ENCODE data around the gene SORCS3. TPM values are rescaled to one million over a fixed set of nuclear protein-coding genes. Genes with fewer than 3 reads are reported as not detected.

Gene SORCS3
- total RNA-seq, 6 experiments from 2014 or later: not detected

DNA sequence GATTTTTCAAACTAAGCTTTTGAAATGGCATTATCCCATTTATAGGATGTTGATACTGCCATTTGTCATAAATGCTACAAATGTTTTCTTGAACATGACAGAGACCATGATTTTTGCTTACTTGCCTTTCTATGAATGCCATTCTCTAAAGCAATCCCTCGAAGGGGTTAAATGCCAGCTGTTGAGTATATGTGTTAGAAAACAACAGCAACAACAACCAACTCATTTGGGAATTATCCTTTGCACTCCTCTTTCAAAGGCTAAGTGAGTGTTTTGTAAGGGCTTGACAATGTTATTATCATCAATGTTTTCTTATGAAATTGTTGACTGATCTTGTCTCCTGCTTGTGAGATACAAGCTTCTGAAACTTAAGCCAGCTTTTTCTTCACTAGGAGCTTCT is 529.4 kb downstream of the SORCS3 start:
- Histone ChIP-seq H3K4me1 (no peaks in the 10 kb centered on the region), H3K27ac (no peak overlapping the region), H3K36me3 (no peaks in the 10 kb centered on the region), H3K9me3 (no peaks in the 10 kb centered on the region), H3K27me3 (no peaks in the 10 kb centered on the region), H3K4me3 (no peak overlapping the region)
- WGBS (ENCODE audit: insufficient coverage, low coverage, low lambda C conversion rate, missing lambda C conversion rate): 39% methylated on average over 1 of the region's 1 CpG
- DNase-seq: no peak
- intact Hi-C loops (cut with DNase I): no loop called here
- no peak for ATAC-seq
- no peak for TF ChIP-seq POLR2A (IDR thresholded peaks at IDR 0.05)
- TF ChIP-seq, protein P1, sequence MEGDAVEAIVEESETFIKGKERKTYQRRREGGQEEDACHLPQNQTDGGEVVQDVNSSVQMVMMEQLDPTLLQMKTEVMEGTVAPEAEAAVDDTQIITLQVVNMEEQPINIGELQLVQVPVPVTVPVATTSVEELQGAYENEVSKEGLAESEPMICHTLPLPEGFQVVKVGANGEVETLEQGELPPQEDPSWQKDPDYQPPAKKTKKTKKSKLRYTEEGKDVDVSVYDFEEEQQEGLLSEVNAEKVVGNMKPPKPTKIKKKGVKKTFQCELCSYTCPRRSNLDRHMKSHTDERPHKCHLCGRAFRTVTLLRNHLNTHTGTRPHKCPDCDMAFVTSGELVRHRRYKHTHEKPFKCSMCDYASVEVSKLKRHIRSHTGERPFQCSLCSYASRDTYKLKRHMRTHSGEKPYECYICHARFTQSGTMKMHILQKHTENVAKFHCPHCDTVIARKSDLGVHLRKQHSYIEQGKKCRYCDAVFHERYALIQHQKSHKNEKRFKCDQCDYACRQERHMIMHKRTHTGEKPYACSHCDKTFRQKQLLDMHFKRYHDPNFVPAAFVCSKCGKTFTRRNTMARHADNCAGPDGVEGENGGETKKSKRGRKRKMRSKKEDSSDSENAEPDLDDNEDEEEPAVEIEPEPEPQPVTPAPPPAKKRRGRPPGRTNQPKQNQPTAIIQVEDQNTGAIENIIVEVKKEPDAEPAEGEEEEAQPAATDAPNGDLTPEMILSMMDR (IDR thresholded peaks at IDR 0.05): no peak

DNA sequence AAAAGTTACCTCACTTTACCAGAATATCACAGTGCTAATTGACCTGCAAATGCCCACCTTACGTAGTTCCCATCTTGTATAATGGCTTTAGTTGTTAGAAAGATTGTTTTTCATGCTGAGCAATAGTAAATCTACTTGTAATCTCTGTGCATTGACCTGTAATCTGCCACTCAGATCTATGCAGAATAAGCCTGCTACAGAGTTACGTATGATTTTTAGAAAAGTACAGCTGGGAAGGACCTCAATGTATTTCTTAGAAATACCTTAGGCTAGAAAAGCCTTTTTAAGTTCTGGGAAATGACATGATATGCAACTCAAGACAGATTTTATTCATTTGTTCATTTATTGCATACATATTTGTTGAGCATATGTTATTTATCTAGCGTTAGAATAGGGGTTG is 530.9 kb downstream of the SORCS3 start:
- DNase-seq (no peak), ATAC-seq (no peak)
- no peaks in the 10 kb centered on the region for H3K36me3 ChIP-seq
- no peaks in the 10 kb centered on the region for H3K9me3 ChIP-seq
- no peaks in the 10 kb centered on the region for H3K27me3 ChIP-seq
- WGBS (ENCODE audit: insufficient coverage, low coverage, low lambda C conversion rate, missing lambda C conversion rate): 62% methylated on average over 3 of the region's 3 CpGs
- no peaks in the 10 kb centered on the region for H3K4me1 ChIP-seq
- intact Hi-C loops (cut with DNase I): no loop called here
- H3K27ac ChIP-seq: no peak overlapping the region
- H3K4me3 ChIP-seq: no peak overlapping the region
- TF ChIP-seq, protein P1 (IDR thresholded peaks at IDR 0.05): no peak
- no peak for TF ChIP-seq POLR2A (IDR thresholded peaks at IDR 0.05)

DNA sequence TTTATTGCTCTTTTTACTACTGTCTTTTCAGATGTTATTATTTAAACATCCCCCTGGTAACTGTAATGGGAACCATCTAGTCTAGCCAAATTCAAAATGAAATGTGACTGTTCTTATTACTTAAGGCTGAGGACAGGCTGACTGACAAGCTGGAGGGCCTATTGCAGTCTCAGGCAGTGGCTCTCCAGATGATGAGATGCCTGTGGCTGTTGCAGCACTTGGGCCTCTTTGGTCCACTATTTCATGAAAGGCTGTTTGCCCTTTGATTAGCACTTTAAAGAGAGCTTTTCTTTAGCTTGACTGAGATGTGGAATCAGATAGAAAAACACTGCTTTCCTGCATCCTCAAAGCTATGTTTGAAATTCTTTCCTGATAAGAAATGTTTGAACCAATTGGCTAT is 540.5 kb downstream of the SORCS3 start:
- Histone ChIP-seq H3K27me3 (no peaks in the 10 kb centered on the region), H3K9me3 (no peaks in the 10 kb centered on the region), H3K27ac (no peak overlapping the region), H3K4me1 (no peaks in the 10 kb centered on the region), H3K36me3 (no peaks in the 10 kb centered on the region), H3K4me3 (no peak overlapping the region)
- DNase-seq: no peak
- intact Hi-C loops (cut with DNase I): no loop called here
- ATAC-seq: no peak
- TF ChIP-seq POLR2A (IDR thresholded peaks at IDR 0.05): no peak
- TF ChIP-seq, protein P1 (IDR thresholded peaks at IDR 0.05): no peak

DNA sequence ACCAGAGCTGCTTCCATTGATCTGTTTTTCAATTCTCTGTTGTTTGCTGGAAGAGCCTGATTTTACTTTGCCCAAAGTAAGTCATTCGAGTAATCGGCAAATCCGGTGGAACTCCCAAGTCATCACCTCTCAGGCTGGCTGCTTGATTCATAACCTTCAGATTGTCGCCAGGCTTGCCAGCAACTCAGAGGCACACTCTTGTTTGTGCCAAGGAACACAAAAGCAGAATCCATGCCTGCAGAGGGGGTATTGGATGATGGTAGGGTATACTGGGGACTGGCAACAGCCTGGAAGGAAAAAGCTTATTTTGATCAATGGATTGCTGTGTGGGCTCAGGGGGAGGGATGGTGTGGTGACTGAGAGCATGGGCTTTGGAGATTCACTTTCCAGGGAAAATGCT is 542.4 kb downstream of the SORCS3 start:
- 81% methylated on average over 4 of the region's 4 CpGs for WGBS (ENCODE audit: insufficient coverage, low coverage, low lambda C conversion rate, missing lambda C conversion rate)
- intact Hi-C loops (cut with DNase I): no loop called here
- DNase-seq: no peak
- H3K4me3 ChIP-seq: no peak overlapping the region
- ATAC-seq: no peak
- no peaks in the 10 kb centered on the region for H3K27me3 ChIP-seq
- no peak for TF ChIP-seq POLR2A (IDR thresholded peaks at IDR 0.05)
- TF ChIP-seq, protein P1 (IDR thresholded peaks at IDR 0.05): no peak
- H3K4me1 ChIP-seq: no peaks in the 10 kb centered on the region
- H3K9me3 ChIP-seq: no peaks in the 10 kb centered on the region
- H3K27ac ChIP-seq: no peak overlapping the region
- H3K36me3 ChIP-seq: no peaks in the 10 kb centered on the region

DNA sequence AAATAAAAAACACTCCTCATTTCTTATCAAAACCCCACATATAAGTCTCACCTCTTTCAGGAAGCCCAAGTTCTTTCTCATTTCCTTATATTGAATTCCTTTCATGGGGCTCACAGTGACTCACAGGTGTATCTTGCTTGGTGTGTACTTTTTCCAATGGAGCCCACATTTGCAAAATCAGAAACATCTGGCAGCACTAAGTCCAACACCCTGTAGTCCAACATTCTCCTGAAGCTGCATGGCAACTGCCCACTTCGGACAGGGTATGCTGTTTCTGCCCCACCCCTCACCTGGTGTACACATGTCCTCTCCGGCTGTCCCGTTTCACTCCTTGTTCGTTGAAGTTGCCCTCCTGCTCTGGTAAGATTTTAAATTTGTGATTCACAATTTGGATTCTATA is 544.1 kb downstream of the SORCS3 start:
- 57% methylated on average over 4 of the region's 4 CpGs for WGBS (ENCODE audit: insufficient coverage, low coverage, low lambda C conversion rate, missing lambda C conversion rate)
- no peak for TF ChIP-seq POLR2A (IDR thresholded peaks at IDR 0.05)
- TF ChIP-seq, protein P1 (IDR thresholded peaks at IDR 0.05): no peak
- intact Hi-C loops (cut with DNase I): no loop called here
- ATAC-seq (no peak), DNase-seq (no peak)
- no peaks in the 10 kb centered on the region for H3K27me3 ChIP-seq
- H3K4me1 ChIP-seq: no peaks in the 10 kb centered on the region
- H3K27ac ChIP-seq: no peak overlapping the region
- H3K9me3 ChIP-seq: no peaks in the 10 kb centered on the region
- H3K4me3 ChIP-seq: no peak overlapping the region
- no peaks in the 10 kb centered on the region for H3K36me3 ChIP-seq

Measured in right lobe of liver (tissue), 6 donors.